Fibroblast of skin of back (primary cell): Measurements from ENCODE around the gene TMED9.
"Not testable (repeated sequence)": the region's sequence is repeated elsewhere in the genome, so short reads cannot be mapped to it uniquely, and the experiment has no call there.

Source experiments
- DNase-seq: peaks from one replicate; pipeline ENCODE4 v3.0.0-alpha.2; 2013

The TMED9 gene

DNA sequence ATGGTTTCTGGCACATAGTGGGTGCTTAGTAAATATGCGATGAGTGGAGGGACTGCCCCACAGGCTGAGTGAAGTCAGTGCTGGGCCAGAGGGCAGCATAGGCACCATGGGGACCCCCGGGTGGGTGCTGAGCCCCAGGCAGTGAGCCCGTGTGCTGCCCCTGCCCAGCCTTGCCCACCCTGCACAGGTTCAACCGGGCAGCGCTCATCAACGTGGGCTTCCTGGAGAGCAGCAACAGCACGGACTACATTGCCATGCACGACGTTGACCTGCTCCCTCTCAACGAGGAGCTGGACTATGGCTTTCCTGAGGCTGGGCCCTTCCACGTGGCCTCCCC is 15.1 kb downstream of the TMED9 start:
- DNase-seq, result no peak

DNA sequence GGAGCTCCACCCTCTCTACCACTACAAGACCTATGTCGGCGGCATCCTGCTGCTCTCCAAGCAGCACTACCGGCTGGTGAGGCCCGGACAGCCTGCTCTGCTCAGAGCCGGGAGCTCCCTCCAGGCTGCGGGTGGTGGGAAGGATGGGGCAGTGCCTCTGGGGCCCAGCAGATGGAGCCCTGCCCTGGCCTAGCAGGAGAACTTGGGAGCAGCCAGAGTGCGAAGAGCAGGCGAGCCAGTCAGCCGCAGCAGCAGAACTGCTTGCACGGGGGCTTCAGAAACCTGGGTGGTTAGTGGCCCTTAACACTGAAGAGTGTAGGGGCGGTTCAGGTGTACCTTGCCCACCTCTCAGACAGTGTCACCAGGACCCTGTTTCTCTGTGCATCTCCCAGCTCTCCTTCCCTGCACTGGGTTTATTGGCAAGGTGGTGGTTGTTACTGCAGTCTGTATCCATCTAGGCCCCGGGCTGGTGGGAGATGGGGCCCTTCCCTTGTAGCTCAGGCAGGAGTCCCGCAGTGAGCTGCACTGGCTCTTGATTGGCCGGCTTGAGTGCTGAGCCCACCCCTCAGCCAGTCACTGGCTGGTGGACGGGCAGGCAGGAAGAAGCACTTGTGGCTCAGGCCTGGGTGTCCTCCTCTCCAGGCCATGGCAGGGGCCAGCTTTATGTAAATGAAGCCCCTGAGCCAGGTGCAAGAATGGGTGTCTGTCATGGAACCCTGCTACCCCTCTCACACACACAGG is 15.6 kb downstream of the TMED9 start:
- DNase-seq, result peak; percentile 75

DNA sequence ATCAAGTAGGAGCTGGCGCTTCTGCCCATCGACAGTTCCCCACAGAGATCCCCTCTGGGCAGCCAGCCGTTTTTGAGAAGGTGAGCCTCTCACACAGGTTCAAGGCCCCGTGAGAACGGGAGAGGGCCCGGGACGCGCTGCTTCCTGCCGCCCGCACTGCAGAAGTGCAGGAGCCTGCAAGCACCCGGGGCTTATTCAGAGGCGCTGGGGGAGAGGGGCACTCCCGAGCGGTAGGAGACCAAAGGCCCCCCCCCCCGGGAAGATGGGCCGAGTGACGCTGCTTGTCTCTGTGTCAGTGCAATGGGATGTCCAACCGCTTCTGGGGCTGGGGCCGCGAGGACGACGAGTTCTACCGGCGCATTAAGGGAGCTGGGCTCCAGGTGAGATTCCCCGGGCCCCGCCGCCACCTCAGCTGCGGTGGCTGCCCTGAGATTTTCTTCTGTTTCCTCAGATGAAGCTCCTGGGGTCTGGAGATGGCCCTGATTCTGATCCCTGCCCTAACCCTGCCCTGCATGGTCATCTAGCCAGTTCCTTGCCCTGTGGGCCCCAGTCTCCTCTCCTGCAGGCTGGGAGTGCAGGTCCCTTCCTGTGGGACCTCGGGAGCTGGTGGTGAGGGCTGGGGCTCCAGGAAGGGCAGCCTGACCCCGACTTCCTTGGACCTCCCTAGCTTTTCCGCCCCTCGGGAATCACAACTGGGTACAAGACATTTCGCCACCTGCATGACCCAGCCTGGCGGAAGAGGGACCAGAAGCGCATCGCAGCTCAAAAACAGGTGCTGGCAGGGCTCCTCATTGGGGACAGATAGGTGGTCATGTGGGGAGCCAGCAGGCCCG is 16.5 kb downstream of the TMED9 start:
- DNase-seq, result no peak

DNA sequence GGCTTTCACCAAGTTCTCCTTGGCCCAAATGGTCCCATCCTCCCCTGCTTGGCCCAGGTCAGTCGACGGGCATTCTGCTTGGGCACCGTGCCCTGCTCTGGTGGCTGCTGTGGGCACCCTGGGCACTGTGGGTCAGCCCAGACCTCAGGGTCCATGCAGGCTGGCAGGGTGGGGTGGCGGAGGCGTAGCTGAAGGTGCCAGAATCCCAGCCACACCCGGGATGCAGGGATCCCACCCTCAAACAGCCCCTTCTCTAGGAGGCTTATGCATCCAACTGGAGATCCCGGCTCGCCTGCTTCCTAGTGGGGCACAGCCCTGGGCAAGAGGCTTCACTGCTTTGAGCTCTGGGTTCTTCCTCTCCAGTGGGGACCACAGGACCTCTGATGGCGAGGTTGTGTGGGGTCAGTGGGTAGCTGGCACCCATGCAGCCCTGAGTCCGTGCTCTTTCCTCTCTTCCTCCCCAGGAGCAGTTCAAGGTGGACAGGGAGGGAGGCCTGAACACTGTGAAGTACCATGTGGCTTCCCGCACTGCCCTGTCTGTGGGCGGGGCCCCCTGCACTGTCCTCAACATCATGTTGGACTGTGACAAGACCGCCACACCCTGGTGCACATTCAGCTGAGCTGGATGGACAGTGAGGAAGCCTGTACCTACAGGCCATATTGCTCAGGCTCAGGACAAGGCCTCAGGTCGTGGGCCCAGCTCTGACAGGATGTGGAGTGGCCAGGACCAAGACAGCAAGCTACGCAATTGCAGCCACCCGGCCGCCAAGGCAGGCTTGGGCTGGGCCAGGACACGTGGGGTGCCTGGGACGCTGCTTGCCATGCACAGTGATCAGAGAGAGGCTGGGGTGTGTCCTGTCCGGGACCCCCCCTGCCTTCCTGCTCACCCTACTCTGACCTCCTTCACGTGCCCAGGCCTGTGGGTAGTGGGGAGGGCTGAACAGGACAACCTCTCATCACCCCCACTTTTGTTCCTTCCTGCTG is 17.4 kb downstream of the TMED9 start:
- no peak for DNase-seq

DNA sequence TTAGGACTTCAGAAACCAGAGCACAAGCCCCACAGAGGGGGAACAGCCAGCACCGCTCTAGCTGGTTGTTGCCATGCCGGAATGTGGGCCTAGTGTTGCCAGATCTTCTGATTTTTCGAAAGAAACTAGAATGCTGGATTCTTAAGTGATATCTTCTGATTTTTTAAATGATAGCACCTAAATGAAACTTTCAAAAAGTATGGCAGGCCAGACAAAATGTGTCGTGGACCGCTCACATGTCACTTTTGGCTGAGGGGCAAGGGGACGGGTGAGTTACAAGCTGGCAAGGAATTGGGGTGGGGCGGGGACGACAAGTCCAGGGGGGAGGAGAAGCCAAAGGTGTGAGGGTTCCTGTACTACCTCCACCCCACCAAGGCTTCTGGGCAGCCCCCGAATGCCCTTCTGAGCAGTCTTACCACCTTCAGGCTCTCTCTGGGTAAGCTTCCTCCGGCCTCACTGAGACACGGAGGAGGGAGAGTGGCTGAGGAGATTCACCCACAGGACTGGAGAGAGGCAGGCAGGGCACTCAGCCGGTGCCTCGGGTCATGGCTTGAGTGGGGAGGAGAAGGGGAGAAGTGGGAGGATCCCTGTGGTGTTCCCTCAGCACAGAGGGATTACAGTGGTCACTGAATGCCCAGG is 18.2 kb downstream of the TMED9 start:
- no peak for DNase-seq

DNA sequence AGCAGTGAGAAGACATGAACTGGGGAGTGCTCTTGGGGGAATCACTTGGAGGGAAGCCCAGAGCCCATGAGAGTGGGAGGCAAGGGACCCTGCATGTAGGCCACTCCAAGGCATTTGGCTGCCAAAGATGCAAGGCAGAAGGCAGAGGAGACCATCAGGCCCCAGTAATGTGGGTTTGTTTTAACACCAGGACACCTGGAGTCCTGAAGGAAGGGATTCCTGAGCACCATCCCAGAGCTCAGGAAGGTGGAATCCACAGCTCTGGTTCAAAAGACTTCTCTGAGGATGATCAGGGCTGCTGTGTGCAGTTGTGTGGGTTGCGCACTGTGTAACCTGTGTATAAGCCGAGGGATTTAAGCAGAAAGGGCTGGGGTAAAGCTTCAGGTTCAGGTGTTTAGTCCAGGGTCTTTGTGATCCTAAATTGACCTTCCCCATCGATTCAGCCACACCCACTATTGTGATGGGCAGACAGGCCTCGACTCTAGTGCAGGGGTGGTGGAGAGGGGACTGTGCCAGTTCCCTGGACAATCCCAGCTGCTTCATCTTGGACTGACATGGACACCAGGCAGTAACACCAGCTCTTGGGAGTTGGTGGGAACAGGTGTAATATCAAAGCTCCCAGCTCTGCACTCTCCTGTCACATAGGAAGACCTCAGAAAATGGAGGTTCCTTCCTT is 18.9 kb downstream of the TMED9 start:
- no peak for DNase-seq

DNA sequence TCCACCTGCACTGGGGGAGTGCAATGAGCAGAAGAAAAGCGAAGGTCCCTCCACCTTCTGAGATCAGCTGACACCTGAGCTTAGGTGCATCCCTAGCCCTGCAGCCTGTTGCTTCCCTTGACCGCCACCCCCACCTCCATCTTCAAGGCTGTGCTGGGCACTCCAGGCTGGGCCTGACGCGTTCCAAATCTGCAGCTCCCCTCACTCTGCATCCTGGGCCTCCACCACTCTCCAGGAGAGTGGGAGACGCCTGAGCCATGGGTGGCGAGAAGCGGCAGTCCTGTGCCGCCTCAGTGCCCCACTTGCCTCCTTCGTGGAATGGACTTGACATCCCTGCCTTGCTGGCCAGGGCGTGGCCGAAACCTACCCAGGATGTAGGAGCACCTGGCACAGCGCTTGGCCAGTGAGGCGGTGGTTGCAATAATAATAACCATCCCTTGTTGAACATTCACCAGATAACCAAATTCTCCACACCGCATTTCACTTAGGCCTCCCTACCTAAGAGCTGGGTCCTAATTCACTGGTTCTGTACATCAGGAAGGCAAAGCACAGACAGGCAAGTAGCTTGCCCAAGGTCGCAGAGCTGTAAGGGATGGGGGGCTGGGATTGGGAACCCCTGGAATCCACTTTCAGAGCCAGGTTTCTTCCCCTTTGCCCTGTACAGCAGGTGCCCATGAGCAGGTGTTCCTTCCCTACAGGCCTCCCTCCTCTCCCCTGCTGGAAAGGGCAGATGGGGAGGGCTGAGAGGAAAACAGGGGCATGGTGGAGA is 19.6 kb downstream of the TMED9 start:
- no peak for DNase-seq

DNA sequence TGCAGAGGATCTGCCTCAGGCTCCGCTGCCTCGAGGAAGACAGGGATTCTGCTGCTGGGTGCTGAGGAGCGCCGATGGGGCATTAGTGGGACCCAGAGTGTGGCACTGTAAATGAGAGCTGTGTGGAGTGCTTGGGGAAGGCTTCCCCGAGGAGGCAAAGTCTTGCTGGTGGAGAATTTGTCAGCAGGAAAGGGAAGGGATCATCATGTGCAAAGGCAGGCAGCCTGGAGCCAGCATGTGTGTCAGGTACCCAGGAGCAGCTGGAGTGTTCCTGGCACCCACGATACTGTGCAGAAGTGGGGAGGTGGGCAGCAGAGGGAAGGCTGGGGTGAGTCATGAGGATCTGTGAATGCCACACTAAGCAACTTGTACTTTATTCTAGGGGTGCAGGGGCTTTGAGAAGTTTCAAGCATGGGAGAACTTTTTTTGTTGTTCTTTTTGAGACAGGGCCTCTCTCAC is 20.2 kb downstream of the TMED9 start:
- no peak for DNase-seq

DNA sequence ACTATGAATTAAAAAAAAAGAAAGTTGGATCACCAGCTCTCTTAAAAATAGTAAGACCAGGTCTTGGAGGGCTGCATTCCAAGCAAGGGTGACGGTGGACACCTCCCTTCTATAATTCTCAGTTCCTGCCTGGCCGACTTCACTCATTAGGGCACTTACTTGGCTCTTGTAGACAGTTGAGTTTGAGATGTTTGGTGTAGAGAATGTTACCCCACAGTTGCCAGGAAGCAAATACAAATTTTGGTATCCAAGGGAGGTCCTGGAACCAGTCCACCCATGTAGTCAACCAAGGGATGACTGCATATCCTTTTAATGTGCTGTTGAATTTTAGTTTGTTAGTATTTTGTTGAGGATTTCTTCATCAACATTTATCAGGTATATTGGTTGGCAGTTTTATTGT is 28.6 kb downstream of the TMED9 start:
- no peak for DNase-seq

DNA sequence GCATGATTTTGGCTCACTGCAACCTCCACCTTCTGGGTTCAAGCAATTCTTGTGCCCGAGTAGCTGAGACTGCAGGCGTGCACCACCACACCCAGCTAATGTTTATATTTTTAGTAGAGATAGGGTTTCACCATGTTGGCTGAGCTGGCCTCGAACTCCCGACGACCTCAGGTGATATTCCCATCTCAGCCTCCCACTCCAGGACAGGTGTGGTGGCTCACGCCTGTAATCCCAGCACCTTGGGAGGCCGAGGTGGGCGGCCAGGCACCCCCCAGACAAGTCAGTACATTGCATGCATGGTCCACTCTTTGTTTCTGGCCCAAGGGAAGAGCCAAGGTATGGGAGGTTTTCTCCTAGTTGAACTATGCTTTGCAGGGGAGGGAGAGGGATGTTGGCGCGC is 32.2 kb downstream of the TMED9 start:
- not testable (repeated sequence) for DNase-seq

DNA sequence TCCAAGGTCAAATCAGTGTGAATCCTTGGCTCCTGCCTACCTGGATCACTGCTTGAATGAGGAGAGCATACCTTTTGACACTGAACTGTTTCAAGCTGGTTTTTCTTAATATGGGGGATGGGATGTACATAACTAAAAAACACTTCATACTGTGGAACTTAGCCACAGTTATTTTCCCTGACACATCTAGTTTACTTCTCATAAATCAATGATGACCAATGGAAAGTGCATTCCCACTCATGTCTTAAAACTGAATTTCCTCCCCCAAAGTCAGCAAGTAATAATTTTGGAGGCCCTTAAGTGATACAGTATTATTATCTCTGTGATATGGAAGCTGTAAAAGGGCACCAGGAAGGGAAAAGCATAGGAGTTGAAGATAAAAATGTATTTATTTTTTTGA is 38.2 kb downstream of the TMED9 start:
- peak; percentile 5 for DNase-seq

DNA sequence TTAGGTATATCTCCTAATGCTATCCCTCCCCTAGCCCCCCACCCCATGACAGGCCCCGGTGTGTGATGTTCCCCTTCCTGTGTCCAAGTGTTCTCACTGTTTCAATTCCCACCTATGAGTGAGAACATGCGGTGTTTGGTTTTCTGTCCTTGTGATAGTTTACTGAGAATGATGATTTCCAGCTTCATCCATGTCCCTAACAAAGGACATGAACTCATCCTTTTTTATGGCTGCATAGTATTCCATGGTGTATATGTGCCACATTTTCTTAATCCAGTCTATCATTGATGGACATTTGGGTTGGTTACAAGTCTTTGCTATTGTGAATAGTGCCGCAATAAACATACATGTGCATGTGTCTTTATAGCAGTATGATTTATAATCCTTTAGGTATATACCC is 42.9 kb downstream of the TMED9 start:
- not testable (repeated sequence) for DNase-seq

DNA sequence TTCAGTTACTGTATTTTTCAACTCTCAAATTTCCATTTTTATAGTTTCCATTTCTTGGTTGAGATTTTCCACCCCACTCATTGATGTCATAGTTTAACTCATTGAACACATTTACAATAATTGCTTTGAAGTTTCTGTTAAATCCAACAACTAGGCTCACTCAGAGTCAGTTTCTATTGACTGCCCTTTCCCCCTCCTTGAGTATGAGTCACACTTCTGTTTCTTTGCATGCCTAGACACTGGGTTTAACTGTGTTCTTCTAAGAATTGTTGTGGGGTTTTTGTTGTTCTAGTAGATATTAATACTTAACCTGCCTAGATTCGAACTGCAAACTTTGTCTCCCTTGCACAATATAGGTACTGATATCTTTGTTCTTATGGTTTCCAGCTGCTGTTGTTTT is 53.5 kb downstream of the TMED9 start:
- not testable (repeated sequence) for DNase-seq
